SK-N-SH treated with all-trans-retinoic acid at 6 μM for 48 hours (cell line): ENCODE measurements around the gene AZU1.
"Not testable (repeated sequence)": the region's sequence is repeated elsewhere in the genome, so short reads cannot be mapped to it uniquely, and the experiment has no call there.

Experiments
- ATAC-seq: fragments of 200-7000 bp; cut with Tn5 transposase; 3 replicates; pipeline ENCODE4 v1.9.1; 2020; ENCODE audit warnings: mild to moderate bottlenecking, moderate library complexity
- ARNTL ChIP-seq: fragments of 450-650 bp; formaldehyde crosslinking; IDR thresholded peaks from 2 replicates; pipeline ENCODE4 v1.5.0; 2020; ENCODE audit warnings: low read depth, mild to moderate bottlenecking, moderate library complexity, borderline replicate concordance
- BACH2 ChIP-seq: fragments of 250-450 bp; sonication (Bioruptor Pico); IDR thresholded peaks from 2 replicates; pipeline ENCODE4 v1.9.0; 2021; ENCODE audit warnings: mild to moderate bottlenecking, borderline replicate concordance
- CREB5 ChIP-seq: fragments of 250-450 bp; sonication (Bioruptor Pico); IDR thresholded peaks from 2 replicates; pipeline ENCODE4 v1.5.1; 2020; ENCODE audit warnings: low read depth, mild to moderate bottlenecking, moderate library complexity
- CSRNP3 ChIP-seq: fragments of 250-450 bp; sonication (Bioruptor Pico); IDR thresholded peaks from 2 replicates; pipeline ENCODE4 v1.5.1; 2021; ENCODE audit warnings: mild to moderate bottlenecking, moderate library complexity
- ESRRG ChIP-seq: fragments of 250-450 bp; sonication (Bioruptor Pico); IDR thresholded peaks from 2 replicates; pipeline ENCODE4 v1.6.1; 2021; ENCODE audit warnings: mild to moderate bottlenecking
- GLIS3 ChIP-seq: fragments of 250-450 bp; sonication (Bioruptor Pico); IDR thresholded peaks from 2 replicates; pipeline ENCODE4 v1.5.0; 2020; ENCODE audit warnings: mild to moderate bottlenecking, moderate library complexity
- ISL1 ChIP-seq: fragments of 250-450 bp; sonication (Bioruptor Pico); IDR thresholded peaks from 2 replicates; pipeline ENCODE4 v2.1.2; 2022; ENCODE audit warnings: mild to moderate bottlenecking, moderate library complexity
- OSR1 ChIP-seq: fragments of 250-450 bp; sonication (Bioruptor Pico); IDR thresholded peaks from 2 replicates; pipeline ENCODE4 v1.8.0; 2022; ENCODE audit warnings: moderate library complexity, mild to moderate bottlenecking, inconsistent platforms
- PATZ1 ChIP-seq: fragments of 250-450 bp; sonication (Bioruptor Pico); IDR thresholded peaks from 2 replicates; pipeline ENCODE4 v1.8.0; 2020; ENCODE audit warnings: mild to moderate bottlenecking, moderate library complexity, borderline replicate concordance
- POU6F1 ChIP-seq: fragments of 250-450 bp; sonication (Bioruptor Pico); IDR thresholded peaks from 2 replicates; pipeline ENCODE4 v1.8.0; 2021; ENCODE audit warnings: low read depth, mild to moderate bottlenecking, moderate library complexity, borderline replicate concordance
- PPARA ChIP-seq: fragments of 250-450 bp; sonication (Bioruptor Pico); IDR thresholded peaks from 2 replicates; pipeline ENCODE4 v1.5.0; 2020; ENCODE audit warnings: mild to moderate bottlenecking, borderline replicate concordance
- RARB ChIP-seq: fragments of 250-450 bp; sonication (Bioruptor Pico); IDR thresholded peaks from 2 replicates; pipeline ENCODE4 v1.8.0; 2021; ENCODE audit warnings: mild to moderate bottlenecking, moderate library complexity
- TOX ChIP-seq: fragments of 250-450 bp; sonication (Bioruptor Pico); IDR thresholded peaks from 2 replicates; pipeline ENCODE4 v1.8.0; 2021; ENCODE audit warnings: mild to moderate bottlenecking, moderate library complexity, borderline replicate concordance
- ZC3H10 ChIP-seq: fragments of 250-450 bp; sonication (Bioruptor Pico); IDR thresholded peaks from 2 replicates; pipeline ENCODE4 v1.5.1; 2021; ENCODE audit warnings: mild to moderate bottlenecking, moderate library complexity
- ZFP30 ChIP-seq: fragments of 450-650 bp; formaldehyde crosslinking; IDR thresholded peaks from 2 replicates; pipeline ENCODE4 v1.5.0; 2022; ENCODE audit warnings: mild to moderate bottlenecking, moderate library complexity
- ZNF565 ChIP-seq: fragments of 450-650 bp; formaldehyde crosslinking; conservative IDR thresholded peaks from 2 replicates; pipeline ENCODE4 v1.5.0; 2020; ENCODE audit warnings: low read depth, mild to moderate bottlenecking, moderate library complexity
- ZNF70 ChIP-seq: fragments of 450-650 bp; formaldehyde crosslinking; IDR thresholded peaks from 2 replicates; pipeline ENCODE4 v1.5.0; 2020; ENCODE audit warnings: mild to moderate bottlenecking, moderate library complexity
- ZNF8 ChIP-seq: fragments of 450-650 bp; formaldehyde crosslinking; IDR thresholded peaks from 2 replicates; pipeline ENCODE4 v1.5.0; 2020; ENCODE audit warnings: mild to moderate bottlenecking, moderate library complexity

Gene AZU1

GRCh38 chr19:844546-844971 is 16.9 kb downstream of the AZU1 start:
- no peak for ATAC-seq
- TF ChIP-seq ZNF70 (CRISPR knock-in tag), result no peak
- no peak for TF ChIP-seq ARNTL (CRISPR knock-in tag)
- TF ChIP-seq RARB (CRISPR knock-in tag), result no peak
- no peak for TF ChIP-seq ESRRG (CRISPR knock-in tag)
- TF ChIP-seq OSR1, result no peak
- no peak for TF ChIP-seq BACH2 (CRISPR knock-in tag)
- TF ChIP-seq TOX, result no peak
- no peak for TF ChIP-seq CSRNP3 (CRISPR knock-in tag)
- TF ChIP-seq ZC3H10 (CRISPR knock-in tag), result no peak

GRCh38 chr19:845707-846521 is 18.3 kb downstream of the AZU1 start:
- no peak for ATAC-seq
- TF ChIP-seq BACH2 (CRISPR knock-in tag), result no peak
- TF ChIP-seq POU6F1 (CRISPR knock-in tag), result no peak
- TF ChIP-seq ZNF8 (CRISPR knock-in tag), result no peak
- TF ChIP-seq ARNTL (CRISPR knock-in tag), result no peak
- no peak for TF ChIP-seq ZNF70 (CRISPR knock-in tag)

DNA sequence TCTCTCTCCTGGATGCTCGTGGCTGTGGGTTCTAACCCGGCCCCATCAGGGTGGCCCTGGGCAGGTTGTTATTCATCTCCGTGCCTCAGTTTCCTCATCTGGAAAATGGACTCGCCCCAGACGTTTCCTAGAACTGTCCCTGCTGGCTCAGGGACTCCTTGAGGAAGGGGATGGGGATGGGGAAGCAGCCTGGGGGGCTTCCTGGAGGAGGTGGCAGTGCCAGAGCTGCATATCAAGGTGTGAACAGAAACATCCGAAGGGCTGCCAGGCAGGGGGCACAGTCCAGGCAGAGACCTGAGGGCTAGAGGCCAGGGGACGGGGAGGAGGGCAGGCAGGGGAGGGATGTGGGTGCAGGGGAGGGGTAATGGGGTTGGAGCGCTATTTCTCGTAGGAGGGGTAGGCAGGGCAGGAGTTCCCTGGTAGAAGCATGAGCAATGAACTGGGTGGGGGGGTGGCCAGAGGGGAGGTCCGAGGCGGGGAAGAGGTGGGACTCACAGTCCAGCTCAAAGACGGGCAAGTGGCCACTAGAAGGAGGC is 20.8 kb downstream of the AZU1 start:
- no peak for ATAC-seq
- TF ChIP-seq ZNF565 (CRISPR knock-in tag) (no peak), GLIS3 (CRISPR knock-in tag) (no peak), PPARA (CRISPR knock-in tag) (no peak), CREB5 (CRISPR knock-in tag) (no peak), PATZ1 (CRISPR knock-in tag) (no peak), ZC3H10 (CRISPR knock-in tag) (no peak)

GRCh38 chr19:849195-849594 is 21.6 kb downstream of the AZU1 start:
- ATAC-seq, result not testable (repeated sequence)

- peak; percentile 75 for ATAC-seq
- TF ChIP-seq ISL1 (CRISPR knock-in tag) (no peak), ZNF565 (CRISPR knock-in tag) (no peak), POU6F1 (CRISPR knock-in tag) (no peak), OSR1 (no peak), CSRNP3 (CRISPR knock-in tag) (no peak), ZFP30 (no peak), CREB5 (CRISPR knock-in tag) (no peak), ZNF8 (CRISPR knock-in tag) (no peak), PPARA (CRISPR knock-in tag) (no peak), GLIS3 (CRISPR knock-in tag) (no peak), ARNTL (CRISPR knock-in tag) (no peak)
Observed at GRCh38 chr19:850221-850978, 22.8 kb downstream of the AZU1 start.
